NB4 (cell line): ENCODE results near the gene FCSK.

ENCODE experiments used
- DNase-seq: peaks from one replicate; pipeline ENCODE4 v3.0.0; 2010; ENCODE audit warnings: low read depth
- H3K4me3 ChIP-seq: one replicate; pipeline ENCODE4 v1.5.1; 2011; ENCODE audit warnings: mild to moderate bottlenecking, low read depth, low read length, moderate library complexity
- CTCF ChIP-seq: IDR thresholded peaks from one replicate; pipeline ENCODE4 v1.5.1; 2012; ENCODE audit warnings: low read depth, low read length
- MAX ChIP-seq: IDR thresholded peaks from 2 replicates; pipeline ENCODE4 v1.6.1; 2011; ENCODE audit warnings: low read depth, low read length
- MYC ChIP-seq: IDR thresholded peaks from 2 replicates; pipeline ENCODE4 v1.6.1; 2011; ENCODE audit warnings: low read depth, low read length
- POLR2A ChIP-seq: IDR thresholded peaks from 2 replicates; pipeline ENCODE4 v1.6.1; 2011; ENCODE audit warnings: mild to moderate bottlenecking; ENCODE audit not compliant: insufficient read length; ENCODE audit errors: extremely low read depth

The FCSK gene

GRCh38 chr16:70437017-70437581 lies 17.3 kb upstream of the FCSK start:
- DNase-seq = peak; percentile 85
- peak overlapping the region; percentile 90 for H3K4me3 ChIP-seq
- TF ChIP-seq CTCF (no peak), MAX (peak; percentile 71), MYC (peak; percentile 36; the same call in 1 of the 2 replicates), POLR2A (no peak)

GRCh38 chr16:70437582-70438557 lies 16.5 kb upstream of the FCSK start:
- TF ChIP-seq MAX = no peak
- TF ChIP-seq POLR2A = no peak
- TF ChIP-seq MYC = no peak
- TF ChIP-seq CTCF = no peak
- DNase-seq = peak; percentile 63
- peak overlapping the region; percentile 90 for H3K4me3 ChIP-seq

GRCh38 chr16:70438585-70438968 lies 15.8 kb upstream of the FCSK start:
- peak; percentile 58 for DNase-seq
- TF ChIP-seq CTCF (no peak), MAX (no peak), MYC (no peak), POLR2A (no peak)
- peak overlapping the region; percentile 90 for H3K4me3 ChIP-seq

GRCh38 chr16:70438969-70439862 lies 15.2 kb upstream of the FCSK start, which contains the start of gene ST3GAL2:
Gene ST3GAL2 (minus strand): TSS chr16:70439100. CDS start chr16:70398530, 40,570 bp downstream.
- peak; percentile 97 for DNase-seq
- H3K4me3 ChIP-seq = peak within 1 kb of the TSS; percentile 90

More at GRCh38 chr16:70438969-70439862, 15.2 kb upstream of the FCSK start, which contains the start of gene ST3GAL2:
- TF ChIP-seq POLR2A (no peak), MYC (peak; percentile 77), CTCF (no peak)
